ENCODE results near the gene NCKAP5.

The NCKAP5 gene

GRCh38 chr2:133193544-133194361 is 374.5 kb downstream of the NCKAP5 start:
- DNase-seq, result no peak

- DNase-seq, result no peak
These were observed 376.2 kb downstream of the NCKAP5 start for GRCh38 chr2:133192028-133192427.

GRCh38 chr2:133177196-133177595 is 391.1 kb downstream of the NCKAP5 start:
- DNase-seq, result no peak

GRCh38 chr2:133175926-133176325 is 392.3 kb downstream of the NCKAP5 start:
- DNase-seq, result no peak

GRCh38 chr2:133173224-133173623 is 395.0 kb downstream of the NCKAP5 start:
- DNase-seq, result no peak

- DNase-seq, result no peak
These were observed 396.8 kb downstream of the NCKAP5 start for GRCh38 chr2:133171393-133172004.

- DNase-seq, result no peak
These were observed 398.9 kb downstream of the NCKAP5 start for GRCh38 chr2:133169274-133169912.

GRCh38 chr2:133167990-133168389 is 400.3 kb downstream of the NCKAP5 start:
- no peak for DNase-seq

GRCh38 chr2:133167223-133167622 is 401.0 kb downstream of the NCKAP5 start:
- no peak for DNase-seq

GRCh38 chr2:133166031-133166430 is 402.2 kb downstream of the NCKAP5 start:
- DNase-seq, result no peak

- DNase-seq, result no peak
These were observed 405.2 kb downstream of the NCKAP5 start for GRCh38 chr2:133163111-133163510.

GRCh38 chr2:133158442-133158841 is 409.8 kb downstream of the NCKAP5 start:
- DNase-seq, result no peak

GRCh38 chr2:133158024-133158423 is 410.2 kb downstream of the NCKAP5 start:
- DNase-seq, result no peak

GRCh38 chr2:133157141-133157540 is 411.1 kb downstream of the NCKAP5 start:
- no peak for DNase-seq

GRCh38 chr2:133152801-133153200 is 415.5 kb downstream of the NCKAP5 start:
- DNase-seq, result no peak

GRCh38 chr2:133148187-133148586 is 420.1 kb downstream of the NCKAP5 start:
- DNase-seq, result no peak

GRCh38 chr2:133146893-133147292 is 421.4 kb downstream of the NCKAP5 start:
- DNase-seq, result no peak

- no peak for DNase-seq
These were observed 424.6 kb downstream of the NCKAP5 start for GRCh38 chr2:133143645-133144044.

GRCh38 chr2:133142087-133142486 is 426.2 kb downstream of the NCKAP5 start:
- no peak for DNase-seq

GRCh38 chr2:133140620-133141019 is 427.6 kb downstream of the NCKAP5 start:
- no peak for DNase-seq

GRCh38 chr2:133139847-133140533 is 428.3 kb downstream of the NCKAP5 start:
- no peak for DNase-seq

GRCh38 chr2:133138693-133139092 is 429.6 kb downstream of the NCKAP5 start:
- DNase-seq, result no peak

- DNase-seq, result no peak
These were observed 433.1 kb downstream of the NCKAP5 start for GRCh38 chr2:133135035-133135654.

Data from activated CD4-positive, alpha-beta T cell treated with anti-CD3 and anti-CD28 coated beads, Interleukin-2, amount 50 U/mL, for 4 hours (primary cell).